A172 (cell line): ENCODE results near the gene OR10A2. TPM values are rescaled to one million over a fixed set of nuclear protein-coding genes. Genes with fewer than 3 reads are reported as not detected.
"Not testable (repeated sequence)": the region's sequence is repeated elsewhere in the genome, so short reads cannot be mapped to it uniquely, and the experiment has no call there.

Experiments
- DNase-seq: peaks from one replicate; pipeline ENCODE4 v3.0.0-alpha.2; 2015; ENCODE audit warnings: low spot score
- total RNA-seq: library from RNA; depleted of rRNA; stranded (reverse); fragments of >200 nt; shearing (Covaris generic); gene quantifications from 2 replicates; pipeline ENCODE4 v1.2.3, GENCODE V29; 2014; rRNA removed

OR10A2 gene
- total RNA-seq, 1 experiment from 2014 or later, result not detected

GRCh38 chr11:6887711-6888110 lies 24.9 kb downstream of the OR10A2 start:
- DNase-seq, result not testable (repeated sequence)

- DNase-seq, result no peak
These were observed 26.0 kb downstream of the OR10A2 start for GRCh38 chr11:6888830-6889229.

- no peak for DNase-seq
These were observed 27.0 kb downstream of the OR10A2 start for GRCh38 chr11:6889835-6890234.

- DNase-seq, result no peak
These were observed 29.5 kb downstream of the OR10A2 start, which contains the start of gene OR2D2 for GRCh38 chr11:6892400-6892799. Gene OR2D2, minus strand, starts transcription at chr11:6892500. Its CDS starts 0 bp downstream, at chr11:6892500.

- no peak for DNase-seq
These were observed 31.2 kb downstream of the OR10A2 start for GRCh38 chr11:6894097-6894496.

GRCh38 chr11:6895010-6895409 lies 32.2 kb downstream of the OR10A2 start:
- DNase-seq, result no peak

GRCh38 chr11:6898911-6899310 lies 36.1 kb downstream of the OR10A2 start:
- no peak for DNase-seq

- DNase-seq, result no peak
These were observed 37.6 kb downstream of the OR10A2 start for GRCh38 chr11:6900327-6900999.

GRCh38 chr11:6904804-6905203 lies 41.9 kb downstream of the OR10A2 start:
- DNase-seq, result not testable (repeated sequence)

- DNase-seq, result no peak
These were observed 48.5 kb downstream of the OR10A2 start for GRCh38 chr11:6911378-6911777.

GRCh38 chr11:6911948-6912347 lies 49.1 kb downstream of the OR10A2 start:
- DNase-seq, result no peak

GRCh38 chr11:6919698-6920097 lies 56.8 kb downstream of the OR10A2 start:
- DNase-seq, result no peak

GRCh38 chr11:6920702-6921101 lies 57.8 kb downstream of the OR10A2 start, which contains the start of gene OR2D3:
Gene OR2D3, plus strand, starts transcription at chr11:6921002. Its CDS starts 0 bp downstream, at chr11:6921002.
- DNase-seq, result no peak

Other genes with a start within 250 kb of the OR10A2 start
- 31.7 and 34.9 TPM in 2 replicates for gene TPP1, start 243.6 kb upstream of the OR10A2 start, total RNA-seq
- 2.3 and 3.8 TPM in 2 replicates for gene DCHS1, start 207.2 kb upstream of the OR10A2 start, total RNA-seq
- gene MRPL17, start 179.7 kb upstream of the OR10A2 start, total RNA-seq, result 121 and 417 TPM in 2 replicates
- not detected in 2 replicates for gene OR2AG2, start 91.1 kb upstream of the OR10A2 start, total RNA-seq
- not detected in 2 replicates for gene OR2AG1, start 80.0 kb upstream of the OR10A2 start, total RNA-seq
- not detected in 2 replicates for gene OR6A2, start 63.4 kb upstream of the OR10A2 start, total RNA-seq
- gene OR10A5, start 17.4 kb upstream of the OR10A2 start, total RNA-seq, result not detected in 2 replicates
- gene OR10A4, start 13.6 kb downstream of the OR10A2 start, total RNA-seq, result not detected in 2 replicates
- gene OR2D2, start 29.4 kb downstream of the OR10A2 start, total RNA-seq, result not detected in 2 replicates
- not detected in 2 replicates for gene OR2D3, start 57.9 kb downstream of the OR10A2 start, total RNA-seq
- gene ZNF215, start 63.4 kb downstream of the OR10A2 start, total RNA-seq, result not detected in 2 replicates
- 1.8 and 2.3 TPM in 2 replicates for gene ZNF214, start 157.3 kb downstream of the OR10A2 start, total RNA-seq
- gene NLRP14, start 157.4 kb downstream of the OR10A2 start, total RNA-seq, result 0.02 TPM in 1 of 2 replicates, not detected in the other
- gene RBMXL2, start 225.9 kb downstream of the OR10A2 start, total RNA-seq, result not detected in 2 replicates